Measurements from ENCODE around the gene MRPL50. TPM values are rescaled to one million over a fixed set of nuclear protein-coding genes. Genes with fewer than 3 reads are reported as not detected.

Gene MRPL50
- total RNA-seq, 2 donors from 2014 or later = 9.5 to 16.3 TPM

DNA sequence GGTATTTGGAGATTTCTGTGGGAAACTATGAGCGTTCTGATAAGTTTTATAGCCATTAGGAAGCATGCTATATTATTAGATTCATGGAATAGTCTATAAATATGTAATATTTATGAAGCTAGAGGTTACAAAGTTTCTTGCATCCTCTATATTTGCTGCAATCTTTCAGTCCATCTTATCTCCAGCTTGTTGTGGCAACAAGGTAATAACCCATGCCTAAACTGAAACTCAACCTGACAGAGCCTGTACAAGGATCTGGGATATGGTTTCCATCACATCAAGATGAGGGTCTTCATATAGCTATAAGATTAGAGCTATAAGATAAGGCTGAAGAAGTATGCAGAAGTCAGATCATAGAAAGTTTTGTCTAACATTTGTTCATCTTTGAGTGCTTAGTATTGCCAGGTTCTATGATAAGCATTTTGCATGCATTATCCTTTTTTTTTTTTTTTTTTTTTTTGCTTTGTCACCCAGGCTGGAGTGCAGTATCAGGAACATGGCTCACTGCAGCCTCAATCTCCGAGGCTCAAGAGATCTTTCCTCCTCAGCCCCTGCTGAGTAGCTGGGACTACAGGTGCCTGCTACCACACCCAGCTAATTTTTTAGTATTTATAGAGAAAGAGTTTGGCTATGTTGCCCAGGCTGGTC lies 28.4 kb downstream of the MRPL50 start:
- Histone ChIP-seq H3K4me1 (ENCODE audit: control insufficient read depth in 1 of 2, low read depth in 2 of 2) (no peaks in the 10 kb centered on the region), H3K27me3 (replicated peaks; ENCODE audit: insufficient read depth) (no peaks in the 10 kb centered on the region), H3K9me3 (no peaks in the 10 kb centered on the region), H3K27ac (no peak overlapping the region), H3K36me3 (no peaks in the 10 kb centered on the region), H3K4me3 (no peak overlapping the region)
- no peak for DNase-seq (ENCODE audit: low spot score)
- no peak for ATAC-seq (ENCODE audit: insufficient number of reproducible peaks, low FRiP score, low read depth)
- TF ChIP-seq CTCF (IDR thresholded peaks at IDR 0.05) = no peak

- no peak for ATAC-seq (ENCODE audit: insufficient number of reproducible peaks, low FRiP score, low read depth)
- DNase-seq (ENCODE audit: low spot score) = no peak
- no peak overlapping the region for H3K4me3 ChIP-seq
- no peaks in the 10 kb centered on the region for H3K9me3 ChIP-seq
- no peaks in the 10 kb centered on the region for H3K27me3 ChIP-seq (replicated peaks; ENCODE audit: insufficient read depth)
- H3K4me1 ChIP-seq (ENCODE audit: control insufficient read depth in 1 of 2, low read depth in 2 of 2) = no peaks in the 10 kb centered on the region
- no peak overlapping the region for H3K27ac ChIP-seq
- TF ChIP-seq CTCF (IDR thresholded peaks at IDR 0.05) = no peak
- H3K36me3 ChIP-seq = no peaks in the 10 kb centered on the region
Observed at GRCh38 chr9:101369286-101369685, 29.1 kb downstream of the MRPL50 start.

DNA sequence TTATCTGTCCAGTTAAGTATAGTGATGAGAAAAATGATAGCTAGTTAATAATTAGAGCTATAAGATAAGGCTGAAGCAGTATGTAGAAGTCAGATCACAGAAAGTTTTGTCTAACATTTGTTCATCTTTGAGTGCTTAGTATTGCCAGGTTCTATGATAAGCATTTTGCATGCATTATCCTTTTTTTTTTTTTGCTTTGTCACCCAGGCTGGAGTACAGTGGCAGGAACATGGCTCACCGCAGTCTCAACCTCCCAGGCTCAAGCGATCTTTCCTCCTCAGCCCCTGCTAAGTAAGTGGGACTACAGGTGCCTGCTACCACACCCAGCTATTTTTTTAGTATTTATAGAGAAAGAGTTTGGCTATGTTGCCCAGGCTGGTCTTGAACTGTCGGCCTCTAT lies 31.1 kb downstream of the MRPL50 start:
- H3K4me3 ChIP-seq = no peak overlapping the region
- no peaks in the 10 kb centered on the region for H3K4me1 ChIP-seq (ENCODE audit: control insufficient read depth in 1 of 2, low read depth in 2 of 2)
- DNase-seq (ENCODE audit: low spot score) (no peak), ATAC-seq (ENCODE audit: insufficient number of reproducible peaks, low FRiP score, low read depth) (no peak)
- H3K9me3 ChIP-seq = no peaks in the 10 kb centered on the region
- no peak for TF ChIP-seq CTCF (IDR thresholded peaks at IDR 0.05)
- no peaks in the 10 kb centered on the region for H3K27me3 ChIP-seq (replicated peaks; ENCODE audit: insufficient read depth)
- H3K36me3 ChIP-seq = no peaks in the 10 kb centered on the region
- H3K27ac ChIP-seq = no peak overlapping the region

GRCh38 chr9:101366038-101366756 lies 32.2 kb downstream of the MRPL50 start:
- no peak for TF ChIP-seq CTCF (IDR thresholded peaks at IDR 0.05)

GRCh38 chr9:101365181-101365580 lies 33.2 kb downstream of the MRPL50 start:
- no peaks in the 10 kb centered on the region for H3K36me3 ChIP-seq
- DNase-seq (ENCODE audit: low spot score) (no peak), ATAC-seq (ENCODE audit: insufficient number of reproducible peaks, low FRiP score, low read depth) (no peak)
- no peak for TF ChIP-seq CTCF (IDR thresholded peaks at IDR 0.05)
- H3K4me1 ChIP-seq (ENCODE audit: control insufficient read depth in 1 of 2, low read depth in 2 of 2) = no peaks in the 10 kb centered on the region
- no peak overlapping the region for H3K27ac ChIP-seq
- H3K9me3 ChIP-seq = no peaks in the 10 kb centered on the region
- no peaks in the 10 kb centered on the region for H3K27me3 ChIP-seq (replicated peaks; ENCODE audit: insufficient read depth)
- no peak overlapping the region for H3K4me3 ChIP-seq

More at GRCh38 chr9:101366038-101366756, 32.2 kb downstream of the MRPL50 start:
- Histone ChIP-seq H3K27me3 (replicated peaks; ENCODE audit: insufficient read depth) (no peaks in the 10 kb centered on the region), H3K9me3 (no peaks in the 10 kb centered on the region), H3K36me3 (no peaks in the 10 kb centered on the region), H3K4me1 (ENCODE audit: control insufficient read depth in 1 of 2, low read depth in 2 of 2) (no peaks in the 10 kb centered on the region), H3K27ac (no peak overlapping the region), H3K4me3 (no peak overlapping the region)
- no peak for DNase-seq (ENCODE audit: low spot score)
- no peak for ATAC-seq (ENCODE audit: insufficient number of reproducible peaks, low FRiP score, low read depth)
